Stimulated activated CD8-positive, alpha-beta memory T cell treated with anti-CD3 and anti-CD28 coated beads, Interleukin-12 subunit alpha, Interleukin-12 subunit beta, amount 100 ng/mL, for 1 hour (primary cell): ENCODE measurements around the gene F2RL1.
"Not testable (repeated sequence)": the region's sequence is repeated elsewhere in the genome, so short reads cannot be mapped to it uniquely, and the experiment has no call there.

Experiments
- DNase-seq: peaks from one replicate; pipeline ENCODE4 v3.0.0-alpha.2; 2020; ENCODE audit warnings: low read depth

The F2RL1 gene

DNA sequence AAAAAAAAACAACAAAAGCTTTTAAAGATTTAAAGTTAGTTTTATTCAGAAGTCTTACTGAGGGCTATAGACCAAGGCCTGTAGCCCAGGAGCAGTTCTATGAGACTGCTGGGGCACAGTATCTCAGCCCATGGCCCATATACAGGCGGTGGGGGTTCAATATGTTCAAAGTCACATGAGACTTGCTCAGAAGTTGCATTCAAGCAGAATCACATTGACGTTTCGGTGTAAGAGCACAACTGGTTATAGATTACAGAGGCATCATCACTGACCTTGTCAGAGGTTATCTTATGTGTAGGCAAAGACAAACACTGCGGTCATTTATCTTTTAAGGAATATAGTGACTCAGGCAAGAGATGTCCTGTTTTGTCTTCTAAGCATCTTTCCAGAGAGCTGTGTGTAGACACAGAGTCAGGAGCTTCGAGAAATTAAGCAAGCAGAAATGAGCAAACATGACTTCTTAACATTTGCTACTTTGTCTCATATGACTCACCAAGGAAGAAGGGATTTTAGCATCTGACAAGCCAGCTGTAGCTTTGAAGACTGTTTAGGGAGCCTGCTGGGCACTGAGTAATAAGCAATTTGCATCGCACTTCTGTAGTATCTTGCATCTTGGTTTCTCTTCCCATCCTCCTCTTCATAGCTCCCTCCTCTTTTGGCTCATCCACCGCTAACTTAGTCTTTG lies 12.9 kb upstream of the F2RL1 start:
- no peak for DNase-seq

DNA sequence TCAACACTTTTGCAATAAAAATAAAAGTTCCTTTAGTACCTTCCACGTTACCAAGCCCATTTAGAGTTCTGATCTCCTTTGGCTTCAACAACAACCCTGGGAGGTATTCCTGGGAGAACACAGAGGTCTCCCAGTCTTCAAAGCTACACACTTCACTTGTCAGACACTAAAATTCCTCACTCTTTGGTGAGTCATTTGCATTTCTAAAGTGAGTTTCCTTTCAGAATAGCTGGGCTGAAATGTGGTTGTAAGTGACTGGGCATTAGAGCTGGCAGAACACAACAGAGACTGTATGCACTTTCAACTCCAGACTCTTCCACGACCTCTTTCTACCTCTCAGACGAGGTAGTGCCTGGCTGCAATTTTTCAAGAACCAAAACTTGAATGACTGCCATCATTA lies 11.5 kb upstream of the F2RL1 start:
- no peak for DNase-seq

DNA sequence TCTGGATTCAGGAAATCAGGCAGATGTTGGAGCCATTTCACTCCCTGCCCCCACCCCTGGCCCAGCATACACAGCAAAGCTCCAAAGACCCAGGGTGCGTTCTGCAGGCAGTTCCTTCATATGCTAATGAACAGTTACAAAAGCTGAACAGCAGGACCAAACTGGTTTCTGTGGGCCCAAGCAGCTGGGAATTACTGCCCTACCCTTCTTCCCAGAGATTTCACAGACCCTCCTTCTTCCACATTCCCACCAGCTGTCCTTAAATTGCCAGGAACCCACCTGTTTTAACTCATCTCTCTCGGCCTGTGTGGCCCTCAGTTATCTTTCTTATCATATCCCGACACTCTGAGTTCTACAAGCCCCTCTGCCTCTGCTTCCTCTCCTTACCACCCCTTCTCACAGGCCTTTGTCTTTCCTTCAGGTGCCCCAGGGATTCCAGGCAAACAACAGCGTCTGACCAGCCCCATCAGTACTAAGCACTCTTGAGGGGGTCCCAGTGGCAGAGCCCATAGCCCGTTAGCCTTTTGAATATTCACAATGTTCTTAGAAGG lies 10.6 kb upstream of the F2RL1 start:
- DNase-seq = no peak

DNA sequence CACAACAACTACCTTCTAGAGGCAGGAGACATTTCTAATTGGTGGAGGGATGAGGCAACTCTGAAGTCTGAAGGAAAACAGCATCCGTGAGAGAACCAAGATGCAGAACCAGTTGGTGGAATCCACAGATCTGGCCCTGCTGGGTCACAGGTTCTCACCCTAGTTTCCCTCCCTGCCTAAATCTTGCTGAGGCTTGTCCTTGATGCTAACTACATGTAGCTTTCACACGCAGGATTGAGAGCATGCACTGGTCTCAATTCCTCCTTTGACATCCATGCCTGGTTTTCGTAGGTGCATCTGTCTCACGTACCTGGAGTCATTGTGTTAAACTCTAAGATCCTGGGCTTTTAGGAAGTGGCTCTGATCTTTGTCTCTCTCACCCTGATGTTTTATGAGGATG lies 9.7 kb upstream of the F2RL1 start:
- DNase-seq = no peak

DNA sequence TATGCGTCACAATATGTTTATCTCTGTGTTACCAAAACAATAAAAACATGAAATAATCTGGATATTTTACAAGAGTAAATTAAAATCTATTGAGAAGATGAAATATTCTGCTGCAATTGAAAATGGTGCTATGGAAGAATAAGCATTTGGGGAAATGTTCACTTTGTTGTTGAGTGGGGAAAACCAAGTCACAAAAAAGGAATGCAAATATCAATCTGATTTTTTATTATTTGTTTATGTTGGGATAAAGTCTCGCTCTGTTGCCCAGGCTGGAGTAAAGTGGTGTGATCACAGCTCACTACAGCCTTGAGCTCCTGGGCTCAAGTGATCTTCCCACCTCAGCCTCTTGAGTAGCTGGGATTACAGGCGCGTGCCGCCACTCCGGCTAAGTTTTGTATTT lies 8.6 kb upstream of the F2RL1 start:
- no peak for DNase-seq

DNA sequence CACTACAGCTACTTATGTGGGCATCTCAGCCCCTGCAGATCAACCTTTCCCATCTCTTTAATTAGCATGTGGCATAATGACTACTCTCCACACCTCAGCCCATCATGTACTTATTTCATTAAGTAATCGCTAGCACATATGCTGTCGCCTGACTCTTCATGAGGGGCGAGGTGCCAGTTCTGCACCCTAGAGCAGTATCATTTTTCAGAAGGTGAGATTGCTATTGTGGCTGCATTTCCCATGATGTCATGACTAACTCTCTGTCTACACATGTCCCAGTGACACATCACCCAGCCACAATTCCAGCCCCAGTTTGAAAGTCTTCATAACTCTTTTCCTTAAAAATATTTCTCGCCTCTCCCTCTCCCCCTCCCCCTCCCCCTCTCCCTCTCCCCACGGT lies 7.6 kb upstream of the F2RL1 start:
- no peak for DNase-seq

DNA sequence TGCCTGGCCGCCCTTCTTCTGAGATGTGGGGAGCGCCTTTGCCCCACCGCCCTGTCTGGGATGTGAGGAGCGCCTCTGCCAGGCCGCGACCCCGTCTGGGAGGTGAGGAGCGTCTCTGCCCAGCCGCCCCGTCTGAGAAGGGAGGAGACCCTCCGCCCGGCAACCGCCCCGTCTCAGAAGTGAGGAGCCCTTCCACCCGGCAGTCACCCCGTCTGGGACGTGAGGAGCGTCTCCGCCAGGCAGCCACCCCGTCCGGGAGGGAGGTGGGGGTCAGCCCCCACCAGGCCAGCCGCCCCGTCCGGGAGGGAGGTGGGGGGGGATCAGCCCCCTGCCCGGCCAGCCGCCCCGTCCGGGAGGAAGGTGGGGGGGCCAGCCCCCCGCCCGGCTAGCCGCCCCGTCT lies 6.6 kb upstream of the F2RL1 start:
- not testable (repeated sequence) for DNase-seq

DNA sequence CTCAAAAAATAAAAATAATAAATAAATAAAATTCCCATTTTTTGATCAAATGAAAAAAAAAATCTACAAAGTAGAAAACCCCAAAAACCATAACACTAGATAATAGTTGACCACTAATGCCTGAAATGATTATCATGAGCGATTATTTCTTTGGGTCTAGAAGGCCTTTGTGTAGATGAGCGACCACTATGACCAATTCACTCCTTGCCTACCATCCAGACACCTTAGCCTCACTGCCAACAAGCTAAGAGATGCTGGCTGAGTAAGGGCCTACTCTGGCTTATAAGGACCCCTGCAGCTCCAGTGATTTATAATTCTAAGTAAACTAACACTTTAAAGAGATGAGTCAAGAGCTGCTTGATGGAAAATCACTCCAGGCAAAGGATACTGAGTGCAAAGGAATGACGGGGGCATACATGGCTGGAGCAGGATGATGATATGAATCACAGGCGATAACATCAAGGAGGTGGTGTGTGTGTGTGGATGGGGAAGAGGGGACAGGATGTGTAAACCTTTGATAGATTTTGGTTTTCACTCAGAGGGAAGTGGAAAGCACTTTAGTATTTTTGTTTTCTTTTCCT lies 4.8 kb upstream of the F2RL1 start:
- DNase-seq = no peak

DNA sequence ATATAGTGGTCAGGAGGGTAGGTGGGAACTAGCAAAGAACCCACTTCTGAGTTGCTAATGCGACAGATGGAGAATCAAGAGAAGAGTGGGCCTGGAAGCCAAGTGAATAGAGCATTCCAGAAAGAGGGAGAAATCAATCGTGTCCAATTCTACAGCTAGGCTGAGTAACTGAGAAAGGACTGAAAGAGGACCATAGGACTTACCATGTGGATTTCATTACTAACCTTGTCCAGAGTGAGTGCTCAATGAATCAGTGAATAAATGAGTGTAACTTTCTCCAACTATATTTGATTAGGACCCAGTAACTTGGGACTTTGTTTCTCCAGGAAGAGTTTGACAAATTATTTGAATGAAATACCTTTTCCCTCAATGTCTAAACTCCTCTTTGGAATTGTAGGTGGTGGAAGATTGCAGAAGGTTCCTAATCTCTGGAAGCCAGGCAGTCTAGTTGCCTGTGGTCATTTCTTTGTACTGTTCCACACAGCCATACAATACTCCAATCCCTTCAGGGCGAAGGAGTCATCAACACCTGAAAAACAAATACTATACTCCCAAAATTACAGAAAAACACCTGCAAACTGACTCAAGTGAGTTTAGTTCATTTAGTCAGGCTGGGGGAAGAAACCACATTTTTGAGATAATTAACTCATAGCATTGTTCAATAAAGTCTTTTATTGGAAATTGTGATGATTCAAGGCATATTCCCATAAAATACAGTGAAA lies 2.6 kb upstream of the F2RL1 start:
- DNase-seq = no peak

DNA sequence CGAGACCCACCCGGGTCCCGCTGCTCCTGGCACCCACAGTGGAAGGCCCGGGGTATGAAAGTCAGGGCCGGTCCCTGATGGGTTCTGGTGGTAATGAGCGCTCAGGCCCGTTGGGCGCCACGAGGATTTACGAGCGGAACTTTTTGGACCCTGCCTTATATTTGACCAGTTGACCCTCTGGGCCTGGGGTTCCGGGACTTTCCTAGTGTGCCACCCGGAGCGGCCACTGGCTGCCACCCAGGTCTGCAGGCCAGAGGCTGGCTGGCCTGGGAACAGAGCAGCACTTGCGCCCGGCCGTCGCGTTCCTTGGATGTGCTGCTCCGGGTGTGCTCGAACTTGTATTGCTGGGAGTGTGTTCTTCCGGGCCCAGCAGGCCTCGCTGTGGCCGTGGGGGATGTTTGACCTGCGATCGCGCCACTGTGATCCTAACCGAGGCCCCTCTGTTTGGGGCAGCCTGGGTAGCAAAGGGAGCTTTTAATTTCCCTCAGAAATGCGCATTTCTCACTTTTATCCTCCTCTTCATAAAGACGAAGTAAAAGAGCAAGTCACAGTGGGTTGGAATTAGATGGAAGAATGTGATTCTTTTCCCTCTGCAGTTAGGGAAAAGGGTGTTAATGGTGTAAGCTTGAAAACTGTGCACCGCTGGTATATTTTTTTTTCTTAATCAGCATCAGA lies 1.2 kb downstream of the F2RL1 start:
- no peak for DNase-seq

DNA sequence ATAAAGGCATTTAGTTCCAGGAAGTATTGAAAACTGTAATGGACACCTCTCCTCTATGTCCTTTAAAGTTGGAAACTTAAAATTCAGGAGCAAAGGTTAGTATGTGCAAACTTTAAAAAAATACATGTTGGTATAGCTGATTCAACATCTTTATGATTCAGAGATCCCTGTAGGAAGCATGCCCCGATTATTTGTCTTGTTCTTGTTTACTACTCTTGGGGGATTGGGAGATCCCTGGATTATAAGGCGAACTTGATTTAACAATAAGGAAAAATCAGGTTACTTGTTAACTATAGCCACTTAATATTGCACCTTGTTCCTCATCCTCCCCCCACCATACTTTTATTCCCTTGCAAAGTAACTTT lies 1.7 kb downstream of the F2RL1 start:
- DNase-seq = no peak

DNA sequence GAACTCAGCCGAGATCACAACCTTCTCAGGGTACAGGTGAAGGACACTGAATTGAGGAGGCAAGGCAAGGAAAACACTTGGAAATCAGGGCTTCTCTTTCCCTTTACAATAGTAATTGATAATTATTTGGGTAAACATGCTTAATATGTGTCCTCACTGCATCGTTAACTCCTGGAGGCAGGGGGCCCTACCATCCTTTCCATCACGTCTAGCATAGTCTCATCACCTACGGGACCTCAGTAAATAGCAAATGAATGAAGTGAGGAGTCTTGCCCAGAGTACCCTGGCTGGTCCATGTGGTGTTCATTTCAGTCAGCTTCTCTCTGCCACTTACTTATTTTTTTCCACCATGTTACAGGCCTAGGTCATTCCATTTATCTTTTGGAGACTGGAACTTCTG lies 2.3 kb downstream of the F2RL1 start:
- no peak for DNase-seq

DNA sequence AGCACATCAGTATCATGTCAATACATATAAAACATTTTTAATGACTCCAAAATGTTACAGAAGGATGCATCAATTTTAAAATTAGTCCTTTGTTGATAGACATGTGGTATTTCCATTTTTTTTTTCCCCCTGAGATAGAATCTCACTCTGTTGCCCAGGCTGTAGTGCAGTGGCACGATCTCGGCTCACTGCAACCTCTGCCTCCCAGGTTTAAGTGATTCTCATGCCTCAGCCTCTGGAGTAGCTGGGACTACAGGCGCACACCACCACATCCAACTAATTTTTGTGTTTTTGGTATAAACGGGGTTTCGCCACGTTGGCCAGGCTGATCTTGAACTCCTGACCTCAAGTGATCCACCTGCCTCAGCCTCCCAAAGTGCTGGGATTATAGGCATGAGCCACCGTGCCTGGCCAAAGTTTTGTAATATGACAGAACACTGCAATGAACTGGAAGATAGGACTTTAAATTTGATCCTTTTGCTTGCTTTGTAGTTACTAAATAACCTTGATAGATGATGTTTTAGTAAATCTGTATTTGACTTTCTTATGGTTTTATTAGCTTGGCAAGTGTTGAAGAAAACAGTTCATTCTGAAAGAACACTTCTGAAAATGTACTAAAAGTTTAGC lies 3.4 kb downstream of the F2RL1 start:
- not testable (repeated sequence) for DNase-seq

DNA sequence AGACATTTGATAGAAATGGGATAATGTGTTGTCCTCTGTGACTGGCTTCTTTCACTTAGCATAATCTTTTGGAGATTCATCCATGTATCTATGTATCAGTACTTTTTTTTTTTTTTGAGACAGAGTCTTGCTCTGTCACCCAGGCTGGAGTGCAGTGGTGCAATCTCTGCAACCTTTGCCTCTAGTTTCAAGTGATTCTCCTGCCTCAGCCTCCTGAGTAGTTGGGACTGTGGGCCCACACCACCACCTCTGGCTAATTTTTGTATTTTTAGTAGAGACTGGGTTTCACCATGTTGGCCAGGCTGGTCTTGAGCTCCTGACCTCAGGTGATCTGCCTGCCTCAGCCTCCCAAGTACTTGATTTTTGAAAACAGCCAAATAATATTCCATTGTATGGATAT lies 7.6 kb downstream of the F2RL1 start:
- DNase-seq = not testable (repeated sequence)

DNA sequence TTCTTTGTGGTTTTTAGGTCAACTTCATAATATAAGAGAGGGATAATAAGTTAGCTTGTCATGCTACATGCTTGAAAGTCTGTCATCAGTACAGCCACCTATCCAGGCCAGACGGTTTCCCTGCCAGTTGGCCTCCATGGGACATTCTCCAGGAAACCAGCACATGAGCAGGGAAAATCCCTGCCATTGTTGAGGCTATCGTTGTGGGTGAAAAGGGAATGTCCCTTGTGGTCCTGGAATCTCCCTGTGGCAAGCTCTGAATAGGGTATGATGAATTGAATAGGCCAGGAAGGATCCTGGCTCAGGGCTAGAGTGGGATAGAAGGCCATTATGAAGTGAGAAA lies 12.3 kb downstream of the F2RL1 start:
- no peak for DNase-seq

DNA sequence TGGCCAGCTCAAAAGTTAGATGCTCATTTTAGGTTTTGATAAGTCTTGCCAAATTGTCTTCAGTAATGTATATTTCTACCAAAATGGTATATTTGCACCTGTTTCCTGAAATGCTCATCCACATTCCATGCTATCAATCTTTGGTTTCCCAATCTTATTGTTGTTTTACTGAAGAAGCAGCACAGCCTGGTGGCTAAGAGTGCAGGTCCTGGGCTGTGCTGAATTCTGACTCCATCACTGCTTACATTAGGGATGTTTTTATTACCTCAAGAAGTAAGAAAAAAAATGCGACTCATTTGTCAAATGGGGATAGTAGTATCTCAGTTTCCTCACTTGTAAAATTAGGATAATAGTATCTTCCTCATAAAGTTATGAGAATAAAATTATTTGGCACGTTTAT lies 17.4 kb downstream of the F2RL1 start:
- DNase-seq = no peak

DNA sequence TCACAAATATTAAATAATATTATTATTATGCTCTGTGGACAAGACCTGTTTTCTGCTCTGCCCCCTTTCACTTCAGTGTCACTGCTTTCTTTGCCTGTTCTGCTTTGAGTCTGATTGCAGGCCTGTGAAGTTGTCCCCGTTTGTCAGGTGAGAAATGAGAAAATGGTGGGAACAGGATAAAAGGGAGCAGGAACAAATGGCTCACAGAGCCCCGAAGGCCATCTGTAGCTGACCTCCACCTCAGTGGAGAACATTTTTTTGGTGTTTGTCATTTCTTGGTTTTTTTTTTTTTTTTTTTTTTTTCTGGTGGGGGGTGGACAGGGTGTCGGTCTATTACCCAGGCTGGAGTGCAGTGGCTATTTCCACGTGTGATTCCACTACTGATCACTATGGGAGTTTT lies 17.8 kb downstream of the F2RL1 start:
- no peak for DNase-seq

DNA sequence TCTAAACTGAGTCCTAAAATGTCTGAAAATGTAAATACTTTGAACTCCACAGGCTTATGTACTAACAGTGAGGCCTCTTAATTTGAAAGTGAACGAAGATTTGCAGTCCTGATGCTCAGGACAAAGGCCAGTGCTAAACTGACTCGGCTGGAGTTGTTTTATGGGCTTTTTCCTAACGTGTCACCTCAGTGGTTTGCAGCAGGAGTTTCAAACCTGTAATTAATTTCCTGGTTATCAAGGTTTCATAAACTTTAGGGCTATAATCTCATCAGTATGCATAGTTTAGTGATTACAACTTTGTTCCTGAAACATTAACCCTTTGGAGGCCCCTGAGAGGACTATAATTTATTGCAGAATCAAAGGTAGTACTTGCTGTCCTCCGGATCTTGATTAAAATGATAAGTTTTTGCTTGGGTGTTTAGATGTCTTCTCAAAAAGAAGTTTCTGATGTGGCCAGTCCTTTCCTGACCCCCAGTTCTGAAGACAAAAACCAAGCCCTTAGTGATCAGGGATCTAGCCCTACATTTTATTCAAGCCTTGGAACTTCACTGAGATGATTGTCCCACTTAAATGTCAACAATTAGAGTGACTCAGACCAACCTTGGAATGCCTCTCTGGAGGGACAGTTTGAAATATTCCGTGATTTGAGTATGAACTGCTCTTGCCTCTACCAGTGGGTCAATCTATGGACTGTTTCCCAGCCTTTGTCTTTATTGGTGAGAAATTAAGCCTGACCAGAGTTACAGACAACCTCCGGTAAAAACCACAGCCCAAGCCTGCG lies 19.8 kb downstream of the F2RL1 start:
- no peak for DNase-seq

DNA sequence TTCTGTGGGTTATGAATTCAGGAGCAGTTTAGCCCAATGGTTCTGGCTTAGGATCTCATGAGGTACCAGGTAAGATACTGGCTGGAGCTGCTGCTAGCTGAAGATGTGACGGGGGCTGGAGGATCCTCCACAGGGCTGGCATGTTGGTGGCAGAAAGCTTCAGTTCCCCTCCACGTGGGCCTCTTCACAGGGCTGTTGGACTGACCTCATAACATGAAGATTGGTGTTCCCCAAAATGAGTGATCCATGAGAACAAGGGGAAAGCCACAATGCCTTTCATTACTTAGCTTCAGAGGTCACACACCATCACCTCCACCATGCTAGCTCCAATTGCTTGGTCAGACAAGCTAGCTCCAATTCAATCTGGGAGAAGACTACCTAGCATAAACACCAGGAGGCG lies 22.5 kb downstream of the F2RL1 start:
- no peak for DNase-seq

DNA sequence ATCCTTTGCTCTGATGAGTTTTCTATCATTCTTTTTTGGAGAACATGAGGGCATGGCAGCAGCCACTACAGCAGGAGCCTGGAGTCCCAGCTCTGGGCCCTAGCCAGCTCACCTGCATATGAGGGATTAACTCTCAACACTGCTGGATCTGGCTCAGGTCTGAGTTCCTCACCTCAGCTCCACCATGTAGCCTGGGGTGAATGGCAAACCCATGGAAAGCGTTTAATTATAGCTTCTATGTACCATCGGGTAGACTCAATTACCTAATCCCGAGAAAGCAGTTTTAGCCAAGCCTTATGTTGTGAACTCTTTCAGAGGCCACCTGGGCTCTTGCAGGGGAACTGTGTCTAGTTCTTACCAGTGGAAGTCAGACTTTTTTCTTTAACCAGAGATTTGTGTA lies 27.1 kb downstream of the F2RL1 start:
- no peak for DNase-seq

DNA sequence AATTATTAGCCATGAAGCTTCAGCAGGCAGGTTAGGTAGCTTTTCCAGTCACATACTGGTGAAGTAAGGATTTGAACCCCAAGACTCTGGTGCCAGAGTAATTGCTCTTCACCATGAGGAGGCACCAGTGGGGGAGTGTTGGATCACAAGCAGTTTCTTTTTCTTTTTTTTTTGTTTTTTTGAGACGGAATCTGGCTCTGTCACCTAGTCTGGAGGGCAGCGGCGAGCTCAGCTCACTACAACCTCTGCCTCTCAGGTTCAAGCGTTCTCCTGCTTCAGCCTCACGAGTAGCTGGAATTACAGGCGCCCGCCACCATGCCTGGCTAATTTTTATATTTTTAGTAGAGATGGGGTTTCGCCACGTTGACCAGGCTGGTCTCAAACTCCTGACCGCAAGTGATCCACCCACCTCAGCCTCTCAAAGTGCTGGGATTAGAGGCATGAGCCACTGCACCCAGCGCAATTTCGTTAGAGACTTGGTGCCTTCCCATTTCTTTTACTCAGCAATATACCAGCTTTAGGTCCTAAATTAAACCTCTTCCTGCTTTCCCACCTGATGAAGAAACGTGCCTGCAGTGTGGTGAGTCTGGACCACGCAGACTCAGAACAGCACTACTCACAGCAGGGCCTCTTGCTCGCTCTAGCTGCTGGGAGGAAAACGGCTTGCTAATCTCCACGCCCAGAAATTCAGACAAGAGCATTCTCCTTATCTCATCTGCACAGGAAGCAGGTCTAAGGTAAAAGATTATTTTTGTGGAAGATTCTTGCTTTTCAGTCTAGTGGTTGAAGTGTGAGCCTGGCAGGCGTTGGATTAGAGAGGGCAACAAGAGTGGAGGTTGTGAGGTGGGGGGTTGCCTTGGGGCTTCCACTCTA lies 30.8 kb downstream of the F2RL1 start, which contains the start of gene S100Z:
Gene S100Z (plus strand): TSS at position 596 of the 873 bp plus-strand sequence. CDS start 25,346 bp downstream, outside the sequence.
- no peak for DNase-seq
